HG03066 (cell line): ENCODE results near the gene FUS.
A peak's percentile ranks its signal among the peaks of the same experiment; 100 is the strongest.
"Not testable (repeated sequence)": the region's sequence is repeated elsewhere in the genome, so short reads cannot be mapped to it uniquely, and the experiment has no call there.

ENCODE experiments used
- ATAC-seq: cut with Tn5 transposase; IDR thresholded peaks from one replicate; pipeline ENCODE4 v1.9.1; 2021; ENCODE audit warnings: low read depth; ENCODE audit not compliant: unreplicated experiment

Gene FUS

GRCh38 chr16:31179747-31180459 lies at the start of gene FUS:
FUS (plus strand) TSS chr16:31180139; CDS start chr16:31180215, 76 bp downstream.
- ATAC-seq: peak; percentile 46

GRCh38 chr16:31130336-31130891 lies 49.5 kb upstream of the FUS start:
- ATAC-seq: no peak

DNA sequence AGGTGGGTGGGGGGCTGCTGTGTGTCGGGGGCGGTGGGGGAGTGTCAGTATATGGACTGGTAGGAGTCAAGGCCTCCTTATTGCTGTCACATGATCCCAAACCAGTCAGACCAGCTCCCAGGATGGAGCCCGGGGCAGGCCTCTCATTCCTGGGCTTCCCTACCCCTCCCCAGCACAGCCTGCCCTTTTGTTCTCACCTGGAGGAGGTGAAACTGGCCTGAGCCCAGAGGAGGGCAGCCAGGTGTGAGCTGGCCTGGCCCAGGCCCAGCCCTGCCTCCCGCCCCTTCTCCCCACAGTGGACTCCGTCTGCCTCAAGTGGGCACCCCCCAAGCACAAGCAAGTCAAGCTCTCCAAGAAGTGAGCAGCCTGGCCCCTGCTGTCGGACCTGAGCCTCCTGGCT lies 49.0 kb upstream of the FUS start:
- ATAC-seq: no peak

- ATAC-seq: no peak
These were observed 48.5 kb upstream of the FUS start for GRCh38 chr16:31131416-31131815.

GRCh38 chr16:31131841-31132271 lies 48.1 kb upstream of the FUS start:
- ATAC-seq: no peak

DNA sequence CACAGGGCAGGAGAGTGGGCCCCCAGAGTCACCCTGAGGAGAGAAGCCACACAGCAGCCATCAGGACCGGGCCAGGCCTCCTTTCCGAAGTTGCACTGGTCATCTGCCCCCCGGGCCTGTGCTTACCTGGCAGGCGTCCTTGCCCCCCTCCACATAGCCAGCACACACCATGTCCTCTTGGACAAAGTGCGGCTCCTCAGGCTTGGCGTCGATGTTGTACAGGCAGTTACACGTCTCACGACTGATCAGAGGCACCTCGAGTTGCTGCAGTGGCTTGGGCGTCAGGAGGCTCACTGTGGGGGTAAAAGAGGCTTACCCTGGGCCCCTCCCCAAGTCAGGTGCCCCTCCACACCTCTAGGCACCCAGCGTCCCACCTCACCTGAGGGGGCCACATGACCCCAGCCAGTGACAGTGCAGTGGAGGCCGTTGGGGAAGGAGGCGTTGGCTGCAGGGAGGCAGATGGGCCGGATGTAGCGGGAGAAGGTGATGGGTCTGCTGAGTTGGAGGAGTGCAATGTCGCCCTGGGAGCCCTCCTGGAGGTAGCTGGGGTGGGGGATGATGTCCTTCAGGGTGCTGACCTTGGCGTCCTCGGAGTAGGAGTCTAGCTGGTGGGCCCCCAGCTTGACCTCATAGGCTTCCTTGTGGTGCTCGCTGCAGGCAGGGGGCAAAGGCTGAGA lies 47.5 kb upstream of the FUS start:
- no peak for ATAC-seq

- no peak for ATAC-seq
These were observed 46.9 kb upstream of the FUS start for GRCh38 chr16:31133046-31133501.

GRCh38 chr16:31134091-31134571 lies 45.8 kb upstream of the FUS start:
- ATAC-seq: no peak

GRCh38 chr16:31134625-31135534 lies 45.1 kb upstream of the FUS start:
- ATAC-seq: no peak

GRCh38 chr16:31135535-31136286 lies 44.2 kb upstream of the FUS start, which contains the start of gene PRSS8:
PRSS8 (minus strand) TSS chr16:31135727; CDS start chr16:31135498, 229 bp downstream.
- no peak for ATAC-seq

- ATAC-seq: no peak
These were observed 43.7 kb upstream of the FUS start for GRCh38 chr16:31136287-31136662.

- not testable (repeated sequence) for ATAC-seq
These were observed 43.0 kb upstream of the FUS start for GRCh38 chr16:31136822-31137499.

DNA sequence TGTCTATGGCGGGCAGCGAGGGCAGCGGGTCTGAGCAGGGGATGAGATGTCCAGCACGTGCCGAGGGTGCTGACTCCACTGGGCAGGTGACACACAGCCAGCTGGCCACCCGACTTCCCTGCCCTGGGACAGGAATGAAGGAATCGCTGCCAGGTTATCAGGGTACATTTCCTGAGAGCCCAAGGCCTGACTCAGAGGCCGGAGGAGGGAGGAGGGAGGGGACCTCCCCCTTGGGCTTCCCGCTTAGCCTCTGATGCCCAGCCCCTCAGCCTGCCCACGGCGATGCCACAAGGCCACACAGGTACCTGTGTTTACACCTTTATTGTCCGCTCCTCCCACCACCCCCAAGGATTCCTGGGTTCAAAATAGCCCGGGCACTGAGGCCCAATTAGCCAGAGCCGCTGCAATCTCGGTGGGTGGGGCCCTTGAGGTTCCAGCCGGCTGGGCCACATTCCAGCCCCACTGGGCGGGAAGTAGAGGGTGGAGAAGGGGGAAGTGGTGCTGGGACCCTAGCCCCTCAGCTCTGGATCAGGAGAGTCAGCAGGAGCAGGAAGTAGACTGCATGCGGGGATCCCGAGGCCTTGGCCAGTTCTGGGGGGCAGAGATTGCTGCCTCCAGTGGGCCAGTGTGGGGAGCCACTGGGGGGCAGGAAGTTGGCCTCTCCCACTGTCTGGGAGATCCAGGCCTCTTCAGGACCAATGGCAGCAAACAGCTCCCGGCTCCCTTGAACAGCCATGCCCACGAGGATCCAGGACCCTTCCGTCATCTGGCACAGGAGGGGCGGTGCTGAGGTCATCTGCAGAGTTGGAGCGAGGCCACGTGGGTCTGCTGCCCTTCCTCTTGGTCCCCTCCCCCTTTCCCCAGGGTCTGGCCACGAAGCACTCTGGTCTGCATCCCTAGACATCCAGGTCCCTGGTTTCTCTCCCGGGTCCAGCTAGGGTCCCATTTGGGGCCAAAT lies 41.0 kb upstream of the FUS start:
- ATAC-seq: no peak

GRCh38 chr16:31141071-31141469 lies 38.9 kb upstream of the FUS start:
- not testable (repeated sequence) for ATAC-seq

GRCh38 chr16:31141489-31142108 lies 38.3 kb upstream of the FUS start:
- no peak for ATAC-seq

DNA sequence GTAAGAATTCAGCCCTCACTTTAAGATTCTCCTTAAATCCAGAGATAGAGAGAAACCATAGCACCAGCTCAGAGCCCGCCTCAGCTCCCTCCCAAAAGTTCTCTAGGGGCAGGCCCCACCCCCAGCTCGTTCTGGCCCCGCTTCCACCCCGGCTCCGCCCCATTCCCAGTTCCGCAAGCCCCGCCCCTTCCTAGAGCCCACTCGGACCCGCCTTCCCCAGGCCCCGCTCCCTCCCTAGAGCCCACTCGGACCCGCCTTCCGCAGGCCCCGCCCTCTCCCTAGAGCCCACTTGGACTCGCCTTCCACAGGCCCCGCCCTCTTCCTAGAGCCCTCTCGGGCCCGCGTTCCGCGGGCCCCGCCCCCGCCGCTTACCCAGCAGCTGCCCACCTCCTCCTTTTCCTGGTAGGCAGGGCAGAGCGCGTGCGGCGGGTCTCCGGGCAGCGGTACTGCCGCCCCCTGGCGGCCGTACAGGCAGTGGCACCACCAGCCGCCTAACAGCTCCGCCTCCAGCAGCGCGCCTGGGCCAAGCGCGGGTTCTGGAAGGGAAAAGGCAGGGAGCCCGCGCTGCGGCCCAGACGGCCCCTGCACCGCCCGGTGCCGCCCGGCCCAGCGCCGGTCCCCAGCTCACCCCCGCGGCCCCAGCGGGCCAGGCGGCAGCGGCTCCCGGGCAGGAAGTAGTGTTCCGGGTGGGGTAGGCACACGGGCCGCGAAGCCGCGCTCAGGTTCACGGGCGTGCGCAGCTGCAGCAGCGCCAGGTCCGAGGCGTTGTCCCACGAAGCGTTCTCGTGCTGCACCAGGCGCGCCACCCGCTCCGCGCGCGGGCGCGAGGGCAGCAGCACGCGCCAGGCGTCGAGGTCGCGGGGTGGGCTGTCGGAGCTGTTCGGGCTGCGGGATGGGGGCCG lies 37.6 kb upstream of the FUS start:
- ATAC-seq: peak; percentile 83
